ENCODE measurements around the gene NCKAP5L.

DNA sequence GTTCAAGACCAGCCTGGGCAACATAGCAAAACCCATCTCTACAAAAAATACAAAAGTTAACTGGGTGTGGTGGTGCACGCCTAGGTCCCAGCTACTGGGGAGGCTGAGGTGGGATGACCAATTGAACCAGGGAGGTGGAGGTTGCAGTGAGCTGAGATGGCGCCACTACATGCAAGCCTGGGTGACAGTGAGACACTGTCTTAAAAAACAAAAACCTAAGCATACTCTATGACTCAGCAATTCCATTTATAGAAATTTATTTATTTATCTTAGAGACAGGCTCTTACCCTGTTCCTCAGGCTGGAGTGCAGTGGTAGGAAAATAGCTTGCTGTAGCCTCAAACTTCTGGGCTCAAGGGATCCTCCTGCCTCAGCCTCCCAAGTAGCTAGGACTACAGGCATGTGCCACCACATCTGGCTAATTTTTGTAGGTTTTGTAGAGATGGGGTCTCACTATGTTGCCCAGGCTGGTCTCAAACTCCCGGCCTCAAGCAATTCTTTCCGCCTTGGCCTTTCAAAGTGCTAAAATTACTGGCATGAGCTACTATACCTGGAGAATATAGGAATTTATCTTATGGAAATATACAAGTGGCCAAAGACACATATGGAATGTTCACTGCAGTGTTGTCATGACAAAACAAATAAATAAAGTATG is 43.3 kb downstream of the NCKAP5L start:
- TF ChIP-seq POLR2A (IDR thresholded peaks at IDR 0.05; ENCODE audit: low read depth) (no peak), POLR2AphosphoS5 (IDR thresholded peaks at IDR 0.05) (no peak), EP300 (IDR thresholded peaks at IDR 0.05) (no peak)
- TF ChIP-seq, protein P1, sequence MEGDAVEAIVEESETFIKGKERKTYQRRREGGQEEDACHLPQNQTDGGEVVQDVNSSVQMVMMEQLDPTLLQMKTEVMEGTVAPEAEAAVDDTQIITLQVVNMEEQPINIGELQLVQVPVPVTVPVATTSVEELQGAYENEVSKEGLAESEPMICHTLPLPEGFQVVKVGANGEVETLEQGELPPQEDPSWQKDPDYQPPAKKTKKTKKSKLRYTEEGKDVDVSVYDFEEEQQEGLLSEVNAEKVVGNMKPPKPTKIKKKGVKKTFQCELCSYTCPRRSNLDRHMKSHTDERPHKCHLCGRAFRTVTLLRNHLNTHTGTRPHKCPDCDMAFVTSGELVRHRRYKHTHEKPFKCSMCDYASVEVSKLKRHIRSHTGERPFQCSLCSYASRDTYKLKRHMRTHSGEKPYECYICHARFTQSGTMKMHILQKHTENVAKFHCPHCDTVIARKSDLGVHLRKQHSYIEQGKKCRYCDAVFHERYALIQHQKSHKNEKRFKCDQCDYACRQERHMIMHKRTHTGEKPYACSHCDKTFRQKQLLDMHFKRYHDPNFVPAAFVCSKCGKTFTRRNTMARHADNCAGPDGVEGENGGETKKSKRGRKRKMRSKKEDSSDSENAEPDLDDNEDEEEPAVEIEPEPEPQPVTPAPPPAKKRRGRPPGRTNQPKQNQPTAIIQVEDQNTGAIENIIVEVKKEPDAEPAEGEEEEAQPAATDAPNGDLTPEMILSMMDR (IDR thresholded peaks at IDR 0.05) = no peak

Measured in esophagus muscularis mucosa (tissue), 4 donors.